Measurements from ENCODE around the gene TUBB.
"Not testable (repeated sequence)": the region's sequence is repeated elsewhere in the genome, so short reads cannot be mapped to it uniquely, and the experiment has no call there.

The TUBB gene

DNA sequence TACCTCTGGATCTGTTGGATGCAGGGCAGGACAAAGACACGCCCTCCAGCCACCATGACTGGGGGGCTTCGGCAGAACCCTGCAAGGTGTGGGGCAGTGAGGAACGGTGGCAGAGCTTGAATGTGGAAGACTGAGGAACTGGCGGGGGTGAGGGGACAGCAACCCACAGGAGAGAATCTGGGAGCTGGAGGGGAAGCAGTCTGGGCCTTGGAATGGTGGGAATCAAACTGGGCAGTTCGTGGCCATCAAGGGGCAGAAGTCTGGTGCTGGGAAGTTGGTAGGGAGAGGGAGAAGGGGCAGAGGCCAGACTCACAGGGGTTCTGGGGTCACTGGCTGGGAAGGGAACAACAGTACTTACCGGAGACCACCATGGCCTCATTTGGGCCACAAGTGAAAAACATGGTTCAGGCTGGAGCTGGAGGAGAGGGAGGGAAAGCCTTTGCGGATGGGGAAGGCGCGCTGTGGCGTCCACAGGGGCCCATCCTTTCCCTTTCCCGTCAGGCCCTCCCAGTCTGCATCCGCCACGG lies 21.7 kb downstream of the TUBB start:
- peak; percentile 56 for DNase-seq

- DNase-seq: peak; percentile 99
Observed at GRCh38 chr6:30742316-30743098, 22.4 kb downstream of the TUBB start, which contains the start of gene FLOT1. FLOT1 (minus strand) TSS chr6:30742687; CDS start chr6:30742189, 498 bp downstream.

GRCh38 chr6:30743099-30744053 lies 23.2 kb downstream of the TUBB start:
- DNase-seq: peak; percentile 57

- DNase-seq: peak; percentile 97
Observed at GRCh38 chr6:30744054-30744805, 24.1 kb downstream of the TUBB start, which contains the start of gene IER3. IER3 (minus strand) TSS chr6:30744547; CDS start chr6:30744518, 29 bp downstream.

GRCh38 chr6:30747300-30747687 lies 27.1 kb downstream of the TUBB start:
- peak; percentile 31 for DNase-seq

DNA sequence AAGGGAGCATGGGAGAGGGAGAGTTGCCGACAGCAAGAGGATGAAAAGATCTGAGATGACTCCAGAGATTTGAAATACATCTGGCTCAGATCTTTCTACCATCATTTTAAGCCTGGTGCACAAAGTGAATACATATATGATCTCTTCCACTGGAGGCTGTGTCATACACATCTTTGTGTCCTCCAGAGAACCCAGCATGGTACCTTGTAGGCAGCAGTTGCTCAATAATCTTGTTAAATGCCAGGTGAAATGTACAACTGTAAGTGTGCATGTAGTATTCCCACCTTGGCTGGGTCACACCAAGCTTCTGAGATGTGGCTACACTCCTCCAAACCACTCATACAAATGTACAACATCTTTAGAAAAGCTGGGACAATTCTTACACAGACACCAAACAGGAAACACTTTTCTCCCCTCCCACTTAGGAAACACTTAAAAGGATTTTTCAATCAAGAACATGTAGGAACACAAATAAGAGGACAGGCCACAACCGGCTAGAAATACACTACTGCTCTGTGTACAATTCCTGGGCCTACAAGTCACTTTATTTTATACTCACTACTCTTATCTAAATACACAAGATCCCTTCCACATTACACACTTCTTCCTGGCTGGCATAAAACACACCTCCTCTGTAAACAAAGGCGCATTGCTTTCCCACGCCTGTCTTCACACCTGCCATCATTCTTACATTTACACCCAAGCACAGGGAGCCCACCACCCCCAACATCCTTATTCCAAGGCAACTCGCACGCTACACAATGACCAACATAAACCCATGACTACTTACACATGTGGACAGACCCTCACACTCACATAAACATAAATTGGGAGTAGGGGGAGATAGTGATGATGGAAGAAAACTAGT lies 28.0 kb downstream of the TUBB start:
- DNase-seq: no peak

- no peak for DNase-seq
Observed at GRCh38 chr6:30748851-30749540, 28.8 kb downstream of the TUBB start.

DNA sequence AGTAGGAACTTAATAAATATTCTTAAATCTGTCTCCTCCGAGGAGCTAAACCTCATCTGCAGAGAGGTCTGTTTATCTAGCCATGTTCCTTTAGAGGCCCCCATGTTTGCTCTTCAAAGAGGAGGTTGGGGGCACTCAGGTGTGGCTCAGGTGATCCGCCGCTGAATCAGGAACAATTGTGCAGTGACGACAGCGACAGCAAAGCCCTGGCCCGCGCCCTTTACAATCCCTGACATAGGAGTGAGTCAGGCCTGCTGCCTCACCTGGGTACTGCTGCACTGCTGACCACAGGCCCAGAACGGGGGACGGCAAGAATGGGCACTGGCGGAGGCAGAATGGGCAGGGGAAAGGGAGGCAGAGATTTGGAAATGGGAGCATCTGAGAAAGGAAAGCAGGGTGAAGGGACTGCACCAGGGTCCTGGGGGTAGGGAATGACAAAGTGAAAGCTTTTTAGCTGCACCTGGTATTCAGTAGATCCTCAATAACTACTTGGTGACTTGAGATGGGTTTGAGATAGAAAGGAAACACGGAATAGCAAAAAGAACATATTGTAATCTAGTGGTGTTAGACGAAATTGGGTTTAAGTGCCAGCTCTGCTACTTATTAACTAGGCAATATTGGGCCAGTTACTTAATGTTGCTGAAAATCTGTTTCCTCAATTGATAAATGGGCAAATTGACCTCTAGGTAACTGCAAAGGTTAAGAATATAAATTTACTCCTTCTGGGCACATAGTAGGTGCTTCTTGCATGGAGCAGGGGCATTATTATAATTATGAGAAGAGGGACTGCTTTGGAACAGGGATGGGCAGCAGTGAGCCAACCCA lies 29.6 kb downstream of the TUBB start:
- no peak for DNase-seq

DNA sequence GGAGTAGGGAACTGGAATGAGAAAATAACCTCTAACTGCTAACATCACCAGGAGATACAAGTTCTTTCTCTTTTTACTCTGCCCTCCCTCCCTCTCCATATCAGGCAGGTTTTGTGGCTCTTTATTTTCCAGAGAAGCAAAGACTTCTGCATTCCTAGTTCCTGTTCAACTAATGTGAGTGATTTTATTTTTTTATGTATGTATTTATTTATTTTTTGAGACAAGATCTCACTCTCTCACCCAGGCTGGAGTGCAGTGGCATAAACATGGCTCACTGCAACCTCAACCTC lies 30.2 kb downstream of the TUBB start:
- peak; percentile 47 for DNase-seq

DNA sequence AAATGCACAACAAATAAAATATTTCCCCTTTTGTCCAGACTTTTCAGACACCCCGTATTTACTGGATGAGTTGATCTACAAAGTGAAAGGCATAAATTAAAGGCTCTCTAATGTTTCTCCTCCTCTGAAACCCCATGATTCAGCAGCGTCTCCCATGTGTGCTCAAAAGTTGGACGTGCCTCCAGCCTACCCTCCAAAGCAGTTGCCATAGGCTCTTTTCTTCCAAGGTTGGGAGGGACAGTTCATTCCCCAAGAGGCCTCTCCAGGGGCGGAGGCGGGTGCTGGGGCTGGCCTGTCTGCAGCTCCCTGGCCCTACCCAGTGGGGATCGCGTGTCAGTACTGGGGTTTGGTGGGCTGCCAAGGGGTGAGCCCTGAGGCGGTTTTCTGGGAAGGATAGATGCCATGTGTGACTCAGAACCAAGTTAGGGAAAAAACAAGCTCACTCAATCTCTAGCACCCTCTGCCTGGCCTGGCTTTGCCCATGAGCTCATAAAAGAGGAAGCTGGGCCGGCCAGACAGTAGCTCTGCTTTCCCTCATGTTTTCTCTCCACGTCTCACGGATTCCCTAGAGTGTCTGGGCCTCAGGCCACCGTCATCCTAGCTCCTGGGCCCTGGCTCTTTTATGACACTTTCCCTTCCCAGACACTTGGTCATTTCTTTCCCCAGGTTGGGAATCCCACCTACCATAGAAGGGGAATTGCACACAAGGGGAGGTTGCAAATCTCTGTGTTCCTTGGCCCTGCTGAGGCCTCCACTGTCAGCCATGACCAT lies 32.2 kb downstream of the TUBB start:
- DNase-seq: peak; percentile 99

DNA sequence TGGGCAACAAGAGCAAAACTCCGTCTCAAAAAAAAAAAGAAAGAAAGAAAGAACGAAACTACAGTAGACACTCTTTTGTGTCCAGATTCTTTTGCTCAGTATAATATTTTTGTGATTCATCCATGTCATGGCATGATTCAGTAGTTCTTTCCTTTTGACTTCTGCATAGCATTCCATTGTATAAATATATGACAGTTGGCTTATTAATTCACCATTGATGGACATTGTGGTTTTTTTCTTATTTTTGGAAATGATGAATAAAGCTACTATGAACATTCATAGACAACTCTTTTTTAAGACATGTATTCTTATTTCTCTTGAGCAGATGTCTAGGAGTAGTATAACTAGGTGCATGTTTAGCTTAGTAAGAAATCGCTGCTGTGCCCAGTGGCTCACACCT lies 34.5 kb downstream of the TUBB start:
- DNase-seq: peak; percentile 32

DNA sequence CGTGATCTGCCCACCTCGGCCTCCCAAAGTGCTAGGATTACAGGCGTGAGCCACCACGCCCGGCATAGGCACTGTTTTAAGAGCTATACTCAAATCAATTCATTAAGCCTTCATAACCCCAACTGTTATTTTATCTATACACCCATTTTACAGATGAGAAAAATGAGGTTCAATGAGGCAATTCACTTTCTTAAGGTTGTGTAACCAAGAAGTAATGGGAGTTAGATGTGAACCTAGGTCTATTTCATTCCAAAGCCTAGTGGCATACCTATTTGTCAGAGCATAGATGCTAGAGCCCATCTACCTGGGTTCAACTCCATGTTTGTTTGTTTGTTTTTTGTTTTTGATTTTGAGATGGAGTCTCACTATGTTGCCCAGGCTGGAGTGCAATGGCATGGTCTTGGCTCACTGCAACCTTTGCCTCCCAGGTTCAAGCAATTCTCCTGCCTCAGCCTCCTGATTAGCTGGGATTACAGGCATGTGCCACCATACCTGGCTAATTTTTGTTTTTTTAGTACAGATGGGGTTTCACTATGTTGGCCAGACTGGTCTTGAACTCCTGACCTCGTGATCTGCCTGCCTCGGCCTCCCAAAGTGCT lies 36.4 kb downstream of the TUBB start:
- DNase-seq: not testable (repeated sequence)

DNA sequence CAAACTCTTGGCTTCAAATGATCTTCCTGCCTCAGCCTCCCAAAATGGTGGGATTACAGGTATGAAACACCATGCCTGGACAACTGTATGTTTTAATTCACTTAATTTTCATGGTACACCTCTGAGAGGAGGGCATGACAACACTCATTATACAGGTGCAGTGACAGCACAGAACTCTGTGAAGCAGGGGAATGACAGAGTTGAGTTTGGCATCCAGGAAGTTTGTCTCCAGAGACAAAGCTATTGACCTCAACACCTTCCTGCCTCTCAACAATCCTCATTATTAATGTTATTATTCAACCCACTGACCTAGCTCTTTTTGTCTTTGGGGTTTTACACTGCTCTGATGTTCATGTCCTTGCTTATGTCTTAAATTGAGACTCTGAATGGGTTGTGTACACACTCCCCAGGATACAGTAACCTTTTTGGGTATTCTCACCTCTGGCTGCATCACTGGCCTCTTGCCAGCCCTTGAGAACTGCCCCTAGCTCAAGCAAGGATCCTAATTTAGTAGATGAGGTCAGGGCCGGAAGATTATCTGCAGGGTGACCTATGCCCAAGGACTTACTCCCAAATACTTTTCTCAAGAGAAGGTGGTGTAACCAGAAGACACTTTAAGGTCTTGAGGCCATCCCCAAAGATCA lies 37.2 kb downstream of the TUBB start:
- no peak for DNase-seq

- no peak for DNase-seq
Observed at GRCh38 chr6:30759575-30760239, 39.6 kb downstream of the TUBB start.

GRCh38 chr6:30760549-30760948 lies 40.4 kb downstream of the TUBB start:
- DNase-seq: no peak

DNA sequence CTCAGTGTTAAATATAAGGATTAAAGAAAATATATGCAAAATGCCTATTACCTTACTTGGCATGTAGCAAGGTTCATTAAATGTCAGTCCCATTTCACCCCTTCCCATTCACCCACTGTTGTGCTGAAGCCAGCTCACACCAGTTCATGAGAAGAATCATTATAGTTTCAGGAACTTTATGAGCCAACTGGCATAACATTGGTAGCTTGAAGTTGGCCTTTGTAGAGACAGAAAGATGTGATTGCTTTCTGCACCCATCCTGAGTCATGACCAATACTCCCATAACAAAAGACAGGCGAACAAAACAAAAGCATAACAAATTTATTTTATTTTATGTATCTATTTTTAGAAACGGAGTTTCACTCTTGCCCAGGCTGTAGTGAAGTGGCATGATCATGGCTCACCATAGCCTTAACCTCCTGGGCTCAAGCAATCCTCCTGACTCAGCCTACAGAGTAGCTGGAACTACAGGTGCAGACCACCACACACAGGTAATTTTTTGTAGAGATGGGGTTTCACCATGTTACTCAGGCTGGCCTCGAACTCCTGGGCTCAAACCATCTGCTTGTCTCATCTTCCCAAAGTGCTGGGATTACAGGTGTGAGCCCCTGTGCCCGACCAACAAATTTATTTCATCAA lies 41.8 kb downstream of the TUBB start:
- DNase-seq: no peak

DNA sequence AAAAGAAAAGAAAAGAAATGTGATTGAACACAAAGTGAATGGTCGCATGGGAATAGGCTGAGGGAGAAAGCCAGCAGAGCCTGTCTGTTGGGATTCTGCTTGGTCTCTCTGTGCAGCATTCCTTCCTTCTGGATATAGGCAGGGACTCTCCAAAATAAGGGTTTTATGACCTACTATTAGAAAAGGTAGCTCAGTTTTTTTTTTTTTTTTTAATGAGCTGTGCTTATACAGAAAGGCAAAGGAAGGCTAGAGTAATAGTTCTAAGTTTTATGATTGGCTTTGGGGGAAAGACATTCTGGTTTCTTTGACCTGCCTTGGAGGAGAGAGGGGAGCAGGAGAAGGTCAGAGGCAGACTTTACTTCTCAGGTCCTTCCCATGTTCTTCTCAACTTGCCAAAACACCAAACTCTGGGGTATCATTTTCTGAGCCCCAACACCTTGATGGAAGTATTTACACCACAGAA lies 43.0 kb downstream of the TUBB start:
- no peak for DNase-seq
